ENCODE data around the gene PROZ.

The PROZ gene

DNA sequence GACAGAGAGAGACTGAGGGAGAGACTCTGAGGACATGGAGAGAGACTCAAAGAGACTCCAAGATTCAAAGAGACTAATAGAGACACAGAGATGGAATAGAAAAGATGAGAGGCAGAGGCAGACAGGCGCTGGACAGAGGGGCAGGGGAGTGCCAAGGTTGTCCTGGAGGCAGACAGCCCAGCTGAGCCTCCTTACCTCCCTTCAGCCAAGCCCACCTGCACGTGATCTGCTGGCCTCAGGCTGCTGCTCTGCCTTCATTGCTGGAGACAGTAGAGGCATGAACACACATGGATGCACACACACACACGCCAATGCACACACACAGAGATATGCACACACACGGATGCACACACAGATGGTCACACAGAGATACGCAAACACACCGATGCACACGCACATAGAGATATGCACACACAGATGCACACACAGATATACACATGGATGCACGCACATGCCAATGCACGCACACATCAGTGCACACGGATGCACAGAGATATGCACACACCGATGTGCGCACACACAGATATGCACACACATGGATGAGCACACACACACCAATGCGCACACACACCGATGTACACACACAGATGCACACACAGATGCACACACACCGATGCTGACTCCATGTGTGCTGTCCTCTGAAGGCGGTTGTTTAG, 39.2 kb upstream of the PROZ start:
- in situ Hi-C loops (cut with HindIII; ENCODE audit: low pct_ligation_motif_present, low pct_unique_long_range_greater_than_20kb, low sequenced_read_pairs): no loop called here
- DNase-seq: no peak

DNA sequence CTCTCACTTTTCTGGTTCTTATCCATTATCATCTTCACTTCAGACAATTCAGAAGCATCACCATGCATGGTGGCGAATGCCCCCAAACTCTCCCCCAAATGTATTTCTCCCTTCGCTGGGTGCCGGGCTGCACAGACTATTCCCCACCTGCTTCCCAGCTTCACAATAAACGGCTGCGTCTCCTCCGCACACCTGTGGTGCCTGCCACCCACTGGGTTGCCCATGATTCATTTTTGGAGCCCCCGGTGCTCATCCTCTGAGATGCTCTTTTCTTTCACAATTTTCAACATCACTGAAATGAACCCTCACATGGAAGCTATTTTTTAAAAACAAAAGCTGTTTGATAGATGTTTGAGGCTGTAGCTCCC, 38.6 kb upstream of the PROZ start:
- in situ Hi-C loops (cut with HindIII; ENCODE audit: low pct_ligation_motif_present, low pct_unique_long_range_greater_than_20kb, low sequenced_read_pairs): no loop called here
- no peak for DNase-seq

DNA sequence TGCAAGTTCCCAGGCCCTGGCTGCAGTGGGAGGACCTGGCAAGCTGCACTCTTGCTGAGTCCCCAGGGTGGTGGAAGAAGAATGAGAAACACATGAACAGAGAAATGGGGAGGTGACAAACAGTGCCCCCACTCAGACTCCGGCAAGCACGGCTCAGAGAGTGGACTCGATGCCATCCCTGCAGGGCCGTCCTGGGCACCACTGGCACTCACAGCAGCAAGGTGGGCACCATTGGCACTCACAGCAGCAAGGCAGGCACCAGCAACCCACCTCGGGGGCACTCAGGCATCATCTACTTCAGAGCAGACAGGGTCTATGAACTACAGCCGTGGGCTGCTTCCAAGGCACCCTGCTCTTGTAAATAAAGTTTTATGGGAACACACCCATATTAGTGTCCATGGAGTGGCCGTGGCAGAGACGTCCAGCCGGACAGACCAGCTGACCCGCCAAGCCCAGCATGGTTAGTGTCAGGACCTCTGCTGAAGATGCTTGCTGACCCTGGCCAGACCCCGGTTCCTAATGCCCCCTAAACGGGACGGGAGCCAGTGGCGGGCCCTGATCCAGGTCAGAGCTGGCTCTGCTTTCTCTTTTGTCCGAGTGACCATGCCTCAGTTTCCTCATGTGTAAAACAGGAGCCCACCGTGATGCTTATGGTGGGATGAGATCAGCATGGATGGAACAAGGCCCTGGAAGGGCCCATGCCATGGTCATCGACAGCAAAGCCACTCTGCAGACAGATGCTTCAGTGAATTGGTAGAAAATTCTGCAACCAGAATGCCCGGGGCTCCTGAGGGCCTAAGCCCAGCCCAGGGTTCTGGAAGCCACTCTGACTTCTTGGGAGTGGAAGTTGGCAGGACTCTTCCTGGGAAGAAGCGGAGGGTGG, 37.9 kb upstream of the PROZ start:
- in situ Hi-C loops (cut with HindIII; ENCODE audit: low pct_ligation_motif_present, low pct_unique_long_range_greater_than_20kb, low sequenced_read_pairs): no loop called here
- no peak for DNase-seq

DNA sequence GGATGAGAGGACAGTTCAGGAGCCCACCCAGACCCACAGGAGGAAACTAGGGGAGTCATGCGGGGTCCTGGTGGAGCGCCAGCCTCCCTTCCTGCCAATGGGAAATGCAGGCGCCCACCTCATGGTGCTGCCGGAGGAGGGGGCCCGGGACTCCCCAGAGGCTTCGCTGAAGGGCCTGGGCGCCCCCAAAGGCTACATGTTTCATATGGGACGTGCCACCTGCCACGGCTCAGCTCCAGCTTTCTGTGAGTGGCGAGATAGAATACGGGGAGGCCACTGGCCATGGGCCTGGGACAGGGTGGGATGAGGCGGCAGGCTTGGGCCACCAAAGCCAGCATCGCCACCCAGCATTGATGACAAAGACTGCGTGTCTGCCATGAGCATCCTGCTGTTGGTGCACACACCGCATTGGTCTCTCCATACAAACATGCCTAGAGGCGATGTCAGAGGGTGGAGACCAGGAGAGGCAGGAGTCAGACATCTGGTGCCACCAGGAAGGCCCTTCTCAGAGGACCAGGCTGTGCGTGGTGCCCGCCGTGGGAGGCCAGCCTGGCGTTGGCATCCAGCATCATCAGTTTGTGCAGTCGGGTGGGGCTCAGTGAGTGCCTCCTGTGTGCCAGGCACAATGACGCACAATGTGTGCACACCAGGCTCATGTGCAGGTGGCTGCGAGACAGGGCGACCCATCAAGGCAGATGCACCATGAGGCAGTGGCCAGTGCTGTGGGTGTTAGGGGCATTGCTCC, 37.1 kb upstream of the PROZ start:
- in situ Hi-C loops (cut with HindIII; ENCODE audit: low pct_ligation_motif_present, low pct_unique_long_range_greater_than_20kb, low sequenced_read_pairs): no loop called here
- DNase-seq: no peak

DNA sequence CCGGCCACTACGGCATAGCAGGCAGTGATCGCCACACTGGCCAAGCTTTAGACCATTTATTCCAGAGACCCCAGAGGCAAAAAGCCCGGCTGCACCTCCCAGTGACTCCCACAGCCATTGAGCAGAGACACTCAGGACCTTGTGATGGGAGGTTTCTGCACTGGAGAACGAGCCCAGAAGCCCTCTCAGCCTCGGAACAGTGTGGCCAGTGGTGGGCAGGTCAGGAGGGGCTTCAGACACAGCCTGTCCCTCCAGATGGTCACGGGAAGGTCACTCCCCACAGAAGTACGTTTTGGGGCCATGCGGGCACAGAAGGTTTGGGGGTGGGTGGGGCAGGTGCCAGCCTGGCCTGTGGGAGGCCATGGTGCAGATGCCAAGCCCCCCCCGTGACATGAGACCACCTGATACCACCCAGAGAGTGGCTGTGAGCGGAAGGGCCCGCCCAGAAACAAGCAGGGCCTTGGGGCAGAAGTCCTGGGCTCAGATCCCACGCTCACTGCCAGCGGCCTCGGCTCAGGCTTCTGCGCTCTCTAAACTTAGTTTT, 36.4 kb upstream of the PROZ start:
- no peak for DNase-seq
- in situ Hi-C loops (cut with HindIII; ENCODE audit: low pct_ligation_motif_present, low pct_unique_long_range_greater_than_20kb, low sequenced_read_pairs): no loop called here

DNA sequence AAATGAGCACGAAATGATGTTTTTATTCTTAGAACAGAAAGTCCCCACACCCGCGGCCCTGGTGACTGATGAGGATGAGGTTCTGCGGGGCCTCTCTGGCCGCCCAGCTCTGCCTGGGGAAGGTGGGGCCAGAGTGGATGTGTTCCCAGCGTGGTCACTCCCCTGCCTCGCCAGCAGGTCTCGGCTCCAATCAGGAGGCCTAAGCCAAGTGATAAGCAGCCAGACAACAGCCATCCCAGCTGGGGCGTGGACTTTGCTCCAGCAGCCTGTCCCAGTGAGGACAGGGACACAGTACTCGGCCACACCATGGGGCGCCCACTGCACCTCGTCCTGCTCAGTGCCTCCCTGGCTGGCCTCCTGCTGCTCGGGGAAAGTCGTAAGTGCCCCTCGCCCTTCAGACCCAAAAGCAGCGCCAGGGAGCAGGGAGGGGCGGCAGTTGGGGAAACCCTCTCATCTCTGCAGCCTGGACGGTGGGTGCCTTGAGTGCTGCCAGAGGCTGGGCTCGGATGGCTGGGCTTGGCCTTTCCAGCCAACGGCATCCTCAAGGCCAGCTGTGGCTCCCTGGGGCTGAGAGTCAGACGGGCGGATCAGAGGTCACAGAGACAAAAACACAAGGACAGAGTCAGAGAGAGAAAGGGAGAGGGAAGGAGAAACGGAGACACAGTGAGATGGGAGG, 35.8 kb upstream of the PROZ start, which contains the start of gene F10:
Gene F10, plus strand, starts transcription at position 250 of the 676 bp plus-strand sequence. Its CDS starts 57 bp downstream, at position 307.
- in situ Hi-C loops (cut with HindIII; ENCODE audit: low pct_ligation_motif_present, low pct_unique_long_range_greater_than_20kb, low sequenced_read_pairs): no loop called here
- DNase-seq: no peak

DNA sequence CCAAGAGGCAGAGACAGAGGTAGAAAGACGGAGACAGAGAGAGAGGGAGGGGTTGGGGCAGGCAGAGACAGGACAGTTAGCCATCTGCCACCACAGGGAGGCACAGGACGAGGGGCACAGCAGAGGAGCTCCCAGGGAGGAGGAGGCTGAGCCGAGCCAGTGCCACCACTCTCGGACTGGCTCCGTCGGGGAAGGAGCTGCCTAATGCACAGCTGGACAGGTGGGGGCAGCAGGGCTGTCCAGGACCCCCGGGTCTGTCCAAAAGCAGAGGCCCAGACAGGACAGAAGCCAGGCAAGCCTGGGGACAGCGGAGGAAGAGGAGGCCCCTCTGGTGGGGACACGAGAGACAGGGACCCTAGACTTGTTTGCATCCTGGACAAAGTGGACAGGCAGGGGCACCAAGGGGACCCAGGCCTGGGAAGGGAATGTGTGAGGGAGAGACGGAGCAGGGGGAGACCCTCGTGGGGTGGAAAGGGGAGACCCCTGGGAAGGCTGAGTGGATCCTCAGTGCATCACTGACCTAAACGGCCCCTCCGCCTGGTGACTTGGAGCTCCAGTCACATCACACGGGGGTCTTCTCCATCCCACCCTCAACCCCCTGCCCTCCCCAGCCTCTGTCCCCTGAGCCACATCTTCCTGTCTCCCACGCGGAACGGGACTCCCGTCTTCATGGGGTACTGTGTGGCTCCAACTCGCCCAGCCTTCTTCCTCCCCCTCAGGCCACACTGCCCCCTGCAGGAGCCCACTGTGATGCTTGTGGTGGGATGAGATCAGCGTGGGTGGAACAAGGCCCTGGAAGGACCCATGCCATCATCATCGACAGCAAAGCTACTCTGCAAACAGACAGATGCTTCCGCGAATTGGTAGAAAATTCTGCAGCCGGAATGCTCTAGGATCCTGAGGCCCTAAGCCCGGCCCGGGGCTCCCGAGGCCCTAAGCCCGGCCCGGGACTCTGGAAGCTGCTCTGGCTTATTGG, 34.9 kb upstream of the PROZ start:
- DNase-seq: peak; percentile 15
- in situ Hi-C loops (cut with HindIII; ENCODE audit: low pct_ligation_motif_present, low pct_unique_long_range_greater_than_20kb, low sequenced_read_pairs): no loop called here

DNA sequence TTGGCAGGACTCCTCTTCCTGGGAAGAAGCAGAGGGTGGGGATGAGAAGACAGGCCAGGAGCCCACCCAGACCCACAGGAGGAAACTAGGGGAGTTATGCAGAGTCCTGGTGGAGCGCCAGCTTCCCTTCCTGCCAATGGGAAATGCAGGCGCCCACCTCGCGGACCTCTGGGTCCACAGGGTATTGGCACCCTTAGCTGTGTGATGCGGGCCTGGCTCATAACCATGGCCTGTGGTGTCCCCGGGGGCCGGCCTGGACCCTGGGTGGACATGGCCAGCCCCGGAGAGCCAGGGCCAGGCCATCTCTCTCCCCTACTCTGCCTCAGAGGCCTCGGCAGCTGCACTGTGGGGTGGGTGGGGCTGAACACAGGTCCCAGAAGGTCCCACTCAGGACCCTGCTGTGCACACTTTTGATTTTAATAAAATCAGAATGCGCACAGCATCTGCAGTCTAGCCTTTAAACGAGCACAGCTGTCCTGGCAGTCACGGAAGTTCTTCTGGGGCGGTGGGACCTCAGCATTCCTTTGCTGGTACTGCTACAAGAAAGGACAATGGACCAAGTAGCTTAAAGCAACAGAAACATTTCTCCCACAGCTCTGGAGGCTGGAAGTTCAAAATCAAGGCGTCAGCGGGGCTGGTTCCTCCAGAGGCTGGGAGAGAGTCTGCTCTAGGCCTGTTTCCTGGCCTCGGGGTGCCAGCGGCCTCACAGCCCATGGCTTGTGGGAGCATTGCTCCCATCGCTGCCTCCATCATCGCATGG, 34.1 kb upstream of the PROZ start:
- DNase-seq: no peak
- in situ Hi-C loops (cut with HindIII; ENCODE audit: low pct_ligation_motif_present, low pct_unique_long_range_greater_than_20kb, low sequenced_read_pairs): no loop called here

DNA sequence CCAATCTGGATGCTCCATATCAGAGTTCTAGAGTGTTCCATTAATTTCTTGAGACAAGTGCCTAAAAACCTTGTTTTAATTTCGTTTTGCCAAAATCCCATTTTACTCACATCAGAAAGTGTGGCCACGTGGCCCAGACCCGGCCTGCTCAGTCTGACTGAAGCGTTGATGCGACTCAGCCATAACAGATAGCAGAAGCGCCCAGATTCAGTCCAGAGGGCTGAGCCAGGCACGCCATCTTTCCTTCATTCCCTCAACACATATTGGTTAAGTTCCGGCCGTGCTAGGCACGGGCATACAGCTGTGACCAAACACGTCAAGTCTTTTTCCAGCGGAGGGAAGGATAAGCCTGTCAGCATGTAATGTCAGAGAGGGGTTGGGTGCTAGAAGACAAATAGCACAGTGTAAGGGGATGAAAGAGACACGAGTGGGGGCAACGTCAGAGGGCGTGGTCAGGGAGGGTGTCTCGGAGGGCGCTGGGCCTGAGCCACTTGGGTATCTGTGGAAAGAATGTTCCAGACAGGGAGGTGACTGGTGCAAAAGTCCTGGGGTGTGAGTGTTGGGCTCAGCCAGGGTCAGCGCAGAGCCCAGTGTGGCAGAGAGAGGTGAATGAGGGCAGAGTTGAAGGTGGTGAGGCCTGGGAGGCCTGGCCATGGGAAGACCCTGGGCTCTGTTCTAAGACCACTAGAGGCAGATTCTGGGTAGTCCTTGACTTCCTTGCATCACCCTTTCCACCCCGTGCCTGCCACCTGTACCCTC, 32.8 kb upstream of the PROZ start:
- in situ Hi-C loops (cut with HindIII; ENCODE audit: low pct_ligation_motif_present, low pct_unique_long_range_greater_than_20kb, low sequenced_read_pairs): no loop called here

DNA sequence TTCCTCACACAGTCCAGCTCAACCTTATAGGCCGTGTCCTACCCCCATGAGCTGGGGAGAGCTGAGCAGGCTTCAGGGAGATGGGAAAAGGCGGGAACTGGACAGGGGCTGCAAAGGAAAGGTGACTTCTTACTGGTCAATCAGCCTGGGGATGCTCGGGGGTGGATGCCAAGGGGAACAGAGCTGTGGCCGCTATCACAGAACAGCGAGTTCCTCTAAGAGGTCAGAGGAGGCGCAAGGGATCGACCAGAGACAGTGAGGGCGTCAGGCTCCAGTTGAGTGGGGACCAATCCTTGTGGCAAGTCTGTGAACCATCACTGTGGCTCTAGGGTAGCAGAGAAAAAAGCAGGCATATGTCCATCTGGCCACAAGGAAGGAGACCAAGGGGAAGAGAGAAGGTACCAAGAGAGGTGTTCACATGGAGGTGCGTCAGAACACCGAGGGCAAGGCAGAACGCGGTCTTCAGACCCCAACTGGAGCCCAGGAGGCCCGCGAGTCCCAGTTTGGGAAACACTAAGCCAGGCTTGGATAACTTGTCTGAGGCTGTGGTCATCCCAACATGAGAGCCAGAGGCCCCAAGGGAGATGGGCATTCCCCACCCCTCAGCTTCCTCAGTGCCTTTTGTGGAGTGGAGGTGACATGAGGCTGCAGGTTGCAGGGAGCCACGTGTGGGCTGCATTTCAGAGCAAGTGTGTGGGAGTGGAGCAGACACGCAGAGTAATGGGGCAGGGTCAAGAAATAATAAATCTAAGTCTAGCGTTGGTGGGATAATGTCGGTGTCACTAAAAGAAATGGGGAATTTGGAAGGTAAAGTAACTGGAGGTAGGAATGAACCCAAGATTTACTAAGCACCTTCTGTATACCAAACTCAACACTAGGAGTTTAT, 31.9 kb upstream of the PROZ start:
- no peak for DNase-seq
- in situ Hi-C loops (cut with HindIII; ENCODE audit: low pct_ligation_motif_present, low pct_unique_long_range_greater_than_20kb, low sequenced_read_pairs): no loop called here

More for the DNA sequence above, 32.8 kb upstream of the PROZ start:
- no peak for DNase-seq

DNA sequence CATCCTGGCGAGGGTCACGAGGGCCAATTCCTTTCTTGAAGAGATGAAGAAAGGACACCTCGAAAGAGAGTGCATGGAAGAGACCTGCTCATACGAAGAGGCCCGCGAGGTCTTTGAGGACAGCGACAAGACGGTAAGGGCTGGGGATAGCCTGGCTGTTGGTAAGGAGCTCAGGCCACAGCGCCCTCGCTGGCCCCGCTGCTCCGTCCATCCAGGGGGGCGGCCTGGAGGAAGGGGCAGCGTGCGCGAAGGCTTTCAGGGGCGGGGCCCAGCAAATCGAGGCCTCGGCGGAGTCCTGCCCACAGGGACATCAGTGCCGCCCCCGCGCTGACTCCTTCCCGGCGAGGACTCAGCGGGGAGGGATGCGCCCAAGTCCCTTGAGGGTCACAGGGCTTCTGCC, 29.0 kb upstream of the PROZ start:
- DNase-seq: no peak
- in situ Hi-C loops (cut with HindIII; ENCODE audit: low pct_ligation_motif_present, low pct_unique_long_range_greater_than_20kb, low sequenced_read_pairs): no loop called here

DNA sequence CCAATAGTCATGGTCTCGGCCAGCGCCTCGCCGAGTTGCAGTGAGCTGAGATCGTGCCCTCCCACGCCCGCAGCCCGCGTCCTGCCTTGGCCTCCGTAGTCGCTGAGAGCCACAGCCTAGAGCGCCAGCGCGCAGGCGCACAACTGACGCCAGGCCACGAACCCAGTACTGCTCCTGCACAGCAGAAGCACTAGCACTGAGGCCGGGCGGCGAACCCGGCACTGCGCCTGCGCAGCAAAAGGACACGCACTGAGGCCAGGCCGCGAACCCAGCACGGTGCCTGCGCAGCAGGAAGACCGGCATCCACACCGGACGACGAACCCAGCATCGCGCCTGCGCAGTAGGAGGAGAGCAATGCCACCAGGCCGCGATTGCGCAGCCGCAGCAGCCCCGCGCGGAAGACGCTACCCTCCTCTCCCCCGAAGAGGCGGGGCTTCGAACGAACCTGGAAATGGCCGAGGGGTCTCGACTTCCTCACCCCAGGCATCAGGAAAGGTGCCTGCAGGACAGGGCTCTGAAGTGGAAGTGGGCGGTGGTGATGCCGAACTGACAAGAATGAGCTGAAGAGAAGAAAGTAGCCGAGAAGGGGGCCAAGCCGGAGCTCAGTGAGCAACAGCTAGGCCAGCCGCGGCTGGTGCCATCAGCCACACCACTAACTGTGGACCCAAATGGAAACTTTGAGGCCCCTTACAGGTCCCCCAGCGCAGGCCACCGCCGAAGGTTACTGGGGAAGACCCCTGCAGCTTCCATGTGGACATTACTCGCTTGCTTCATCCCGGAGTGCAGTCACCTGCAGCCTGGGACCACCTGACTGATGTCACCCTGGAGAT, 28.3 kb upstream of the PROZ start:
- DNase-seq: no peak

DNA sequence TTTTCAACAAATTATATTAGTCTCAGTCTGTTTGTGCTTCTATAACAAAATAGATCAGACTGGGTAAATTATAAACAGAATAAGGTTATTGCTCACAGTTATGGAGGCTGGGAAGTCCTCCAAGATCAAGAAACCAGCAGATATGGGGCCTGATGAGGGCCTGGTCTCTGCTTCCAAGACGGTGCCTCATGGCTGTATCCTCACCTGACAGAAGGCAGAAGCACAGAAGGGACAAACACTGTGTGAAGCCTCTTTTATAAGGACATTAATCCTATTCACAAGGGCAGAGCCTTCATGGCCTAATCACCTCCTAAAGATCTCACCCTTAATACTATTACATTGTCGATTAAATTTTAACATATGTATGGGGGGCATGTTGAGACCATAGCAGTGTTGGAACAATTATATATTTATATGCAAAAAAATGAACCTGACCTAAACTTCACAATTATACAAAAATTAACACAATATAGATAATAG, 23.1 kb upstream of the PROZ start:
- in situ Hi-C loops (cut with HindIII; ENCODE audit: low pct_ligation_motif_present, low pct_unique_long_range_greater_than_20kb, low sequenced_read_pairs): no loop called here
- no peak for DNase-seq

More for the DNA sequence above, 28.3 kb upstream of the PROZ start:
- in situ Hi-C loops (cut with HindIII; ENCODE audit: low pct_ligation_motif_present, low pct_unique_long_range_greater_than_20kb, low sequenced_read_pairs): no loop called here

DNA sequence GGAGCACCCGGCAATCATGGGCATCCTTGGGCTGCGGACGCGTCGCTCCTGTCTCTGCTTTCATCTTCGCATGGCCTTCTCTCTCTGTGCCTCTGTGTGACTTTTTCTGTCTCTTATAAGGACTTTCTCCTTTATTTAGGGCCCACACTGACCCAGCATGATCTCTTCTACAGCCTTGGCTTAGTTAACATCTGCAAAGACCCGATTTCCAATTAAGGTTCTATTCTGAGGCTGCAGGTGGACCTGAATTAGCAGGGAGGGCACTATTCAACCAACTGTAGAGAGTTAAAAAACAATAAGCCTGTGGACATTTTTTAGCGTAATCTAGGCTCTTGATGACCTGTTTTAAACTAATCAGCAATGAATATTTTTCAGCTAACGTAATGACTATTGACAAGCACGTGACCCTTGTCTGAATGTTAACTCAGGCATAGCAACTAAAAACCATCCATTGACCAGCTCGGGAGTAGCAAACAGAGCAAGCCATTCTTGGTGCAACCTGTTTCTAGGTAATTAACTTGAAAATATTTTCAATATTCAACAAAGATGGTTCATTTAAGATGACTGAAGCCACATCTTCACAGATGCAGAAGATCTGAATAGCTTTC, 20.7 kb upstream of the PROZ start:
- DNase-seq: no peak
- in situ Hi-C loops (cut with HindIII; ENCODE audit: low pct_ligation_motif_present, low pct_unique_long_range_greater_than_20kb, low sequenced_read_pairs): no loop called here

Measured in ACHN (cell line).